Measurements from ENCODE around the gene RBX1.
"Not testable (repeated sequence)": the region's sequence is repeated elsewhere in the genome, so short reads cannot be mapped to it uniquely, and the experiment has no call there.

The RBX1 gene

DNA sequence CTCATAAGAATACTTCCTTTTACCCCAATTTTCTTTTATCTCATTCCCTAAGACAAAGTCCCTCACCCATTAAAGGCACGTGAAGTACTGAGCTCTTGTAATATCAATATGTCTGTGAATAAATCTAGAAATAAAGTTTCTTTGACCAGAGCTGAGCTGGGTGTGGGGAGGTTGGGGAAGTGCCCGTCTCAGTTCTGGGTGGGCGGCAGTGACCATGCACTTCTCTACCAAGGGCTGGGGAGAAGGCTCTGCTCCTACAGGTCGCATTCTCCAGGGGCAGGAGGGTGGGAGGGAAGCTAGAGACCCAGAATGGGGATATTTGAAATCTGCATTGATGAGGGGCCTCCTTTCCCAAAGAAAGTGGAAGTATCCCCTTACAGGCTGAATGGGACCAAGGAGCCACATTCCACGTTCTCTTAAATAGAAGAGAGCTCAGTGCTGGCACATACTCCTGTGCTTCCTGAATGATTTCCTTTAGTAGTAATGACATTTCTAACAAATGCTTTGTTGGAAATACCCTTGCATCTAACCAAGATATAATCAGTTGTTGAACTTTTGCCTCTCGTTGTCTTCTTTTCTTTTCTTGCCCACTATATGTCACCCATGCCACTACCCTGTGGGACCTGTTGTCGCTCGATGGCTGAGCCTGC lies 16.1 kb downstream of the RBX1 start:
- DNase-seq (ENCODE audit: low read depth in 4 of 4, low spot score in 1 of 4): no peak

DNA sequence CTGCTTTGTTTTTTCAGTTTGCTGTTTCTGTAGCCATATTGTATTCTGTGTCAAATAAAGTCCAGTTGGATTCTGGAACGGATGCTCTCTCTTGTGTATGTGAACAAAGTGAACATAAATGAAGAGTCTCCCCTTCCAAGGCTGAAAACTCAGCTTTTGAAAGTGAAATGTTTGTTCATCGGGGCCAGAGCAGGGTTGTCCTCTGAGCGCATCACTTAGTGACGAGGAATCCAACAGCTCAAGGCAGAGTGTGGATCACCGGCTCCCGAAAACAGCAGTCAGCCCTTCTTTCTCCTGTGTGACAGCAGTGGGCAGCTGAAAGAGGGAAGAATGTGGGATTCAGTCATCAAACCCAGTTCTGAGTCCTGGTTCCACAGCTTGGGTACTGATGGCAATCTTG lies 21.4 kb downstream of the RBX1 start:
- DNase-seq (ENCODE audit: low read depth in 4 of 4, low spot score in 1 of 4): no peak

DNA sequence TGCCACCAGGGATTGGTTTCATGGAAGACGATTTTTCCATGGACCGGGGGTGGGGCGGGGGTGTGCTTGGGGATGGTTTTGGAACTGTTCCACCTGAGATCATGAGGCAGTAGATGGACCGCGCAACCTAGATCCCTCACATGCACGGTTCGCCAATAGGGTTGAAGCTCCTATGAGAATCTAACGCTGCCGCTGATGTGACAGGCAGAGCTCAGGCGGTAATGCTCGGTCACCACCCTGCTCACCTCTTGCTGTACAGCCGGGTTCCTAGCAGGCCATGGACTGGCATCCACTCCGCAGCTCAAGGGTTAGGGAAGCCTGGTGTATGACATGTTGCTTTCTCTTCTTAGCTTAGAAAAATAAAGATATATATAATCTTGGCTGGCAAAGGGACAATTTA lies 22.0 kb downstream of the RBX1 start:
- peak in 1 of 4 experiments; percentile 2 for DNase-seq (ENCODE audit: low read depth in 4 of 4, low spot score in 1 of 4)

DNA sequence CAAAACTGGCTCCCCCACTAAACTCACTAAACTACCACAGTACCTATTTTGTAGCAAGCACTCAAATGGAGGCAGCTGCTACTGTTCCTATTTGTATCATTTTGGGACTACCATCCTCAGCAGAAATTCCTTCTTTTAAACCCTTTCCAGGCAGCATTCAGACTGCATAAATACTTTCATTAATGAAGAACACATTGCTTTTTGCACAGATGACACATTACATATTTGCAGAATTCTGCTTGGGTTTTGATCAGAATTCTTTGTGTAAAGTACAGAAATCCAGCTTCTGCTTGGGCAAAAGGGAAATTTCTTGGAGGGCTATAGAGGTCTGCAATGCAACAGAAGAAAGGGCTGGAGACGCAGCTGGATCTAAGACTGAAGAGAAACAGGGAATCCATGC lies 24.2 kb downstream of the RBX1 start:
- DNase-seq (ENCODE audit: low read depth in 4 of 4, low spot score in 1 of 4): no peak

DNA sequence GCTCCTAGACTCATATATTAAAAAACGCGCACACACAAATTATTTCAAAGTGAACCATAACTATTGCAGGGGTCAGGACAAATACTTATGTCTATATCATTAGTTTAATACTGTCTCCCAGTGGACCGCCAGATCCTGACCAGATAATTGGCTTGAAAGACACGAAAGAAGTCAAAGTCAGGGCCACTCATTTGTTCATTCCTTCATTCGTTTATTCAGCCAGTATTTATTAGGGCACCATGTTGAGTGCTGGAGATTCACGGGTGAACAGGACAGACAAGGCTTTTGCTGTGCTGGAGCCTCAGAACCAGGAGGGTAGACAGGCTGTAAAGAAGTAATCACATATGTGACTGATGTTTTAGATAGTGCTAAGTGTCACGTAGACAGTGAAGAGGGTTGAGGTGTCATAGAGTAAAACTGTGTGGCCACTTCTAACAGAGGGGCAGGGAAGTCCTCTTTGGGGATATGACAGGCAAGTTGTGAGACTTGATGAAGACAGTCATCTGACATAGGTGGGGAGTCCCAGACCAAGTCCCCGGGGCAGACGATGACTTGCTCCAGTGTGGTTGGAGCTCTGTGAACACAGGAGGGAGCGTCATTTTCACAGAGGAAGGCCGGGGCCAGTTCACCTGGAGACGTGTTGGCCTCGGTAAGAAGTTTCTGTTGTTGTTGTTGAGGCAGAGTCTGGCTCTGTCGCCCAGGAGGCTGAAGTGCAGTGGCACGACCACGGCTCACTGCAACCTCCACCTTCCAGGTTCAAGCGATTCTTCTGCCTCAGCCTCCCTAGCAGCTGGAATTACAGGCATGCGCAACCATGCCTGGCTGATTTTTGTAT lies 25.9 kb downstream of the RBX1 start:
- no peak for DNase-seq (ENCODE audit: low read depth in 4 of 4, low spot score in 1 of 4)

DNA sequence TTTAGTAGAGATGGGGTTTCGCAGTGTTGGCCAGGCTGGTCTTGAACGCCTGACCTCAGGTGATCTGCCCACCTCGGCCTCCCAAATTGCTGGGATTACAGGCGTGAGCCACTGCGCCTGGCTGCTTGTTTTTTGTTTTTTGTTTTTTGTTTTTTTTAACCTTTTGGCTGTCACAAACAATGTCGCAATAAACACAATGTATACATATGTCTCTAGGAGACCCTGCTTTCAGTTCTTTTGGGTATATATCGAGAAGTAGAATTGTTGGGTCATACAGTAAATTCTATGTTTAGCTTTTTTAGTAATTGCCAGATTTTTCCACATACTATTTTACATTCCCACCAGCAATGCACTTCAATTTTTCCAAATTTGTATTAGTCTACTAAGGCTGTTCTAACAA lies 28.0 kb downstream of the RBX1 start:
- DNase-seq (ENCODE audit: low read depth in 4 of 4, low spot score in 1 of 4): no peak

DNA sequence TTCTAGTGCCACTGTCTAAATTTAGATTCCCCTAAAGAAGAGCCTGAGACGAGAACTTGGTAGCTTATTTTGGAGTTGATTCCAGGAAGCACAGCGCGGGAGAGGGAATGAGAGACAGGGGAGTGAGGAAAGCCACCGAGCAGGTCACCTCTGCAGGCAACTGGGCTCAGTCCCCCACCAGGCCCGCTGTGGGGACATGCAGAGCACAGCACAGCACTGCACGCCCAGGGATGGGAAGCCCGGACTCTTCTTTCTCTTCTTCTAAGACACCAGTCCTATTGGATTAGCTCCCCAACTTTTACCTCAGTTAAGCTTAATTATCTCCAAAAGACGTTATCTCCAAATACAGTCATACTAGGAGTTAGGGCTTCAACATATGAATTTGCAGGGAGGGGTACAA lies 28.7 kb downstream of the RBX1 start:
- no peak for DNase-seq (ENCODE audit: low read depth in 4 of 4, low spot score in 1 of 4)

DNA sequence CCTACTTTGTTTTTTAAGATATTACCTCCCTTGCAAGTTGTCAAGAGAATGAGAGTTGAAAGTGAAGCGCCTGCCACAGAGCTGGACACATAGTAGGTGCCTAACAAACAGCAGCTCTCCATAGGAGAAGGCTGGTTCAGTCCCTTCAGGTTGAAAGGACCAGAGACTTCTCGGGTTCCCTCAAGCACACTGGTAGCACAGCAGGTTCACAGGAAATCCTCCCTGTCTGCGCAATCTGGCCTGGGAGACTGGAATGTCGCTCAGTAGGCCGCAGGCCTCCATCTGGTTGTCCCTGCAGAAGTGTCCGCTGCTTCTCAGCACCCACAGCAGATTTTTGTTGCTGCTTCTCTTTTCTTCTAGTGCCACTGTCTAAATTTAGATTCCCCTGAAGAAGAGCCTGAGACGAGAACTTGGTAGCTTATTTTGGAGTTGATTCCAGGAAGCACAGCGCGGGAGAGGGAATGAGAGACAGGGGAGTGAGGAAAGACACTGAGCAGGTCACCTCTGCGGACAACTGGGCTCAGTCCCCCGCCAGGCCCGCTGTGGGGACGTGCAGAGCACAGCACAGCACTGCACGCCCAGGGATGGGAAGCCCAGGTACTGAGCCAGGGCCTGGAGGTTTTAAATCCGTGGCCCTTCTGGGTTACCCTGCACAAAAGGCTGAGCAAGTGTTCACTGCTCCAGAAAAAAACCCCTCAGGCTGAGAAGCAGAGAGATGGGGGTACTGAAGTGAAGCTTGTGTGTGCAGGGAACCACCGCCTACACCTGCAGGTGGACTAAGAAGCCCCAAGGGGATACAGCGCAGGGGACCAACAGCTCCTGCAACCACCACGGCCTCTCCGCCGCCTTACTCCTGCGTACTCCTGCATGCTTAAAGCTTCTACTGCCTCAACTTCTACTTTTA lies 31.6 kb downstream of the RBX1 start:
- no peak for DNase-seq (ENCODE audit: low read depth in 4 of 4, low spot score in 1 of 4)

DNA sequence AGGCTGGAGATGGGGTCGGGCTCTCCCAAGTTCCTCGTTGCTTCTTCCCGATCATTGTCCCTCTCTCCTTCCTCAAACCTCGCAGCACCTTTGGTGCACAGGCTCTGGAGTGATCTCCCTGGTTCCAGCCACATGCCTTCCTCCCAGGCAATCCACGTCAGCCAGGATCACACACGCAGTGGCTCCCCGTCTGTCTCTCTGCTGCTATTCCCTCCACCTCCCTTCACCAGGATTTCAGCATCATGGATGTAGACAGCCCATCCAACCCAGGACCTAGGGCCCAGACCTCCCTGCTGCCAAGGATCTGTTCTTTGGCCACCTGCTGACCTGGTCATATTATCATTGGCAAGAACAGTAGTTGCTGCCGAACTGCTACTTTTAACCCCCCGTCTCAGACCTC lies 40.1 kb downstream of the RBX1 start:
- DNase-seq (ENCODE audit: low read depth in 4 of 4, low spot score in 1 of 4): no peak

DNA sequence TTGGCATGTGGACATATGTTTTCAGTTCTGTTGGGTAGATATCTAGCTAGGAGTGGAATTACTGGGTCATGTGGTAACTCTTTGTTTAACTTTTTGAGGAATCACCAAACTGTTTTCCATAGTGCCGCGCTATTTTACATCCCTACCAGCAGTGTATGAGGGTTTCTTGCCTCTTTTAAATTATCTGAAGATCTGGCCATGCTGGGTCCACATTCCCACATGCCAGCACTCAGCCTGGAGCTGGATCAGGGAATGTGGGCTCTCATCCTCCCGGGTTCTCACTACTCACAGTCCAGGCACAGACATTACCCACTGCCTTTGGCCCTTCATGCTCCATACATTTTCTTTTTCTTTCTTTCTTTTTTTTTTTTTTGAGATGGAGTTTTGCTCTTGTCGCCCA lies 44.6 kb downstream of the RBX1 start:
- no peak for DNase-seq (ENCODE audit: low read depth in 4 of 4, low spot score in 1 of 4)

DNA sequence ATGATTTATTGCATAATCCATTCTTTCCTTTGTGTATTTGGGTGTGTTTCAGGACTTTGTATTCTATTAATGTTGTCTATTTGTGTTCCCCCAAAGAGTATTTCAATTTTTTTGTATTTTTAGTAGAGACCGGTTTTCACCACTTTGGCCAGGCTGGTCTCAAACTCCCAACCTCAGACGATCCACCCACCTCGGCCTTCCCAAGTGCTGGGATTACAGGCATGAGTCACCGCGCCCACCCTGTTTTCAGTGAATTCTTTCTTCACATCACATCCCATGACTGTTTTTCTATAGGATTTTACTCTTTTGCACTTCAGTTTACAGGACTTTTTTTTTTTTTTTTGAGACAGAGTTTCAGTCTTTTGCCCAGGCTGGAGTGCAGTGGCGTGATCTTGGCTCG lies 46.3 kb downstream of the RBX1 start:
- DNase-seq (ENCODE audit: low read depth in 4 of 4, low spot score in 1 of 4): no peak

DNA sequence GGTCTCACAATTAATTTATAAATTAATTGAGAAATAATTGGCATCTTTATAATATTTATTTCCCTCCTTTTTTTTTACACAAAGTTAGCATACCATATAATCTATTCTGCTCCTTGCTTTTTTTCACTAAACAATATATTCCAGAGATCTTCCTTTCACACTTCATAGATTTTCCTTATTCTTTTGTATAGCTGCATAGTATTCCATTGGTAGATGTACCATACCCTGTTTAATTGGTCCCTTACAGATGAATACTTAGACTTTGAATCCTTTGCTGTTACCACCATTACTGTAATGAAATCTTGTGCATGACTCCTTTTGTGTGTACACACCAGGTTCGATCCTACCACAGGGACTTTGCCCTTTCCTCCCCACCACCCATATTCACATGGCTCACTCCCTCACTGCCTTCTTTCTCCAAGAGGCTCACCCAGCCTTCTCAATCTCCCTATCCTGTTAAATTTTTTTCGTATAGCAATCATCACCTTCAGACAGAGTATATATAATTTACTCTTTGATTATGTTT lies 48.9 kb downstream of the RBX1 start:
- DNase-seq (ENCODE audit: low read depth in 4 of 4, low spot score in 1 of 4): no peak

DNA sequence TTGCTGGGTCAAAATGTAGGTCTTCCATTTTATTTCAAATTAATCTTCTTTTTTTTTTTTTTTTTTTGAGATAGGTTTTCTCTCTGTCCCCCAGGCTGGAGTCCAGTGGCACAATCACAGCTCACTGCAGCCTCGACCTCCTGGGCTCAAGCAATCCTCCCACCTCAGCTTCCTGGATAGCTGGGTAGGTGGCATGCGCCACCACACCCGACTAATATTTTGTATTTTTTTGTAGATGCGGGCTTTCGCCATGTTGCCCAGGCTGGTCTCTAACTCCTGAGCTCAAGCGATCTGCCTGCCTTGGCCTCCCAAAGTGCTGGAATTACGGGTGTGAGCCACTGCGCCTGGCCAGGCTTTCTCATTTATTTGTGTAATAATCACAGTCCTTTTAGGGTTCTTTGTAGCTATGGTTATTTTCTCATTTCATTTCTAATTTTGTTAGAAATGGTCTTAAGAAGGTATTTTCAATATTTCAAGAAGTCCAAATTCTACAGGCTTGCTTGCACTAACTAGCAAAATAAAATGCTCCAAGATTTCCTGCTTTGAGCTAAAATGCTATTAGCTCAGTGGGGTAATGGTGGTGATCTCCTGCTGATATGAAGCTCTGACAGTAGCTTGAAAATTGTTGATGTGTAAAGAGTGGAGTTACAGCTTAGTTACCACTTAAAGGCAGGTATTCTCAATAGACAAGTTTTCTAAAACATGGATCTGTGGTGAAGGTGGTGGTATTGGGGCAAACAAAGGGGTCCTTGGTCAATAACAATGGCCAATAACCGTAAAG lies 50.0 kb downstream of the RBX1 start:
- no peak for DNase-seq (ENCODE audit: low read depth in 4 of 4, low spot score in 1 of 4)

DNA sequence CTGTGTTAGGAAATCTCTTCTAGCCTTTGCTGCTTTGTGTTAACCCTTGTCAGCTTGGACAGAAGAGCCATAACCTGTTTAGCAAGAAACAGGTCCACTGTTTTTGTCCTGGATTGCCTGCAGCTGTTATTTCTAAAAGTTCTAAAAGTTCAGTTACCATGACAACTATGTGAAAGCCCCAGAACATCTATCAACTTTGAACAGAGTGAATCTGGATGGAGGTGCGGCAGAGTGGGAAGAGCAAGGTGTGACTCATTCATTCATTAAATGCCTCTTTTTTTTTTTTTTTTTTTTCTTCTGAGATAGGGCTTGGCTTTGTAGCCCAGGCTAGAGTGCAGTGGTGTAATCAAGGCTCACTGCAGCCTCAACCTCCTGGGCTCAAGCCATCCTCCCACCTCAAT lies 50.5 kb downstream of the RBX1 start:
- no peak for DNase-seq (ENCODE audit: low read depth in 4 of 4, low spot score in 1 of 4)

DNA sequence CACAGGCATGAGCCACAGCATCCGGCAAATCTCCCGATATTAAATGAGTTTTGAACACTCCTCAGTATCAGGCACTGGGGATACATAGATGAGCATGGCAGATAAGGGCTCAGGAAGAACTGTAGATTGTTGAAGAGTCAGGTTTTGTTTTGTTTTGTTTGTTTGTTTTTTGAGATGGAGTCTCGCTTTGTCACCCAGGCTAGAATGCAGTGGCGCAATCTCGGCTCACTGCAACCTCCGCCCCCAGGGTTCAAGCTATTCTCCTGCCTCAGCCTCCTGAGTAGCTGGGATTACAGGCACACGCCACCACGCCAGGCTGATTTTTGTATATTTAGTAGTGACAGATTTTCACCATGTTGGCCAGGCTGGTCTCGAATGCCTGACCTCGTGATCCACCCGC lies 51.2 kb downstream of the RBX1 start:
- DNase-seq (ENCODE audit: low read depth in 4 of 4, low spot score in 1 of 4): not testable (repeated sequence)

DNA sequence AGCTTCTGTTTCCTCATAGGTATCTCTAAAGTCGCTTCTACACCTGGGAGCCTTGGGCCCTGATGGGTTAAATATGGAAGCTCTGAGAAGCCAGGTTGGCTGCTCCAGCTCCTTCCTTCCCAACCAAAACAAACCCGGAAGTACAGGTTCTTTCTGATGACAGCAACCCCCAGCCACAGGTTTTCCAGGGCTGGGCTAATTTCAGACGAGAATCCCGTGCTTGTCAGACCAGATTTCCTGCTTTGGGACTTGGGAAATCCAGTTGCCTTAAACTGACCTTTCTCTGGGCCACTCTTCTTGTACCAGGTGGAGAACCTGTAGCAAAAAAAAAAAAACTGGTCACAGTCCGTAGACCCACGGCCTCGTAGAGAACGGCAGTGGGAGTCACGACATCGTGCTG lies 51.9 kb downstream of the RBX1 start:
- no peak for DNase-seq (ENCODE audit: low read depth in 4 of 4, low spot score in 1 of 4)

DNA sequence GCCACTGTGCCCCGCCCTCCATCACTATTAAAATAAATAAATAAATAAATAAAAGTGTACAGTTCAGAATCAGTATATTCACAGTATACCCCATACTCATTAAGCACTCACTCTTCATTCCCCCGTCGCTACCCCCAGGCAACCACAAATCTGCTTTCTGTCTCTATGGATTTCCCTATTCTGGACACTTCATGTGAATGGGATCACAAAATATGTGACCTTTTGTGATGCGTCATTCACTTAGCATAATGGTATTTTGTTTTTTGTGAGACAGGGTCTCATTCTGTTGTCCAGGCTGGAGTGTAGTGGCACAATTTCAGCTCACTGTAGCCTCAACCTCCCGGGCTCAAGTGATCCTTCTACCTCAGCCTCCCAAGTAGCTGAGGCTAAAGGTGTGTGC lies 52.8 kb downstream of the RBX1 start:
- DNase-seq (ENCODE audit: low read depth in 4 of 4, low spot score in 1 of 4): no peak

DNA sequence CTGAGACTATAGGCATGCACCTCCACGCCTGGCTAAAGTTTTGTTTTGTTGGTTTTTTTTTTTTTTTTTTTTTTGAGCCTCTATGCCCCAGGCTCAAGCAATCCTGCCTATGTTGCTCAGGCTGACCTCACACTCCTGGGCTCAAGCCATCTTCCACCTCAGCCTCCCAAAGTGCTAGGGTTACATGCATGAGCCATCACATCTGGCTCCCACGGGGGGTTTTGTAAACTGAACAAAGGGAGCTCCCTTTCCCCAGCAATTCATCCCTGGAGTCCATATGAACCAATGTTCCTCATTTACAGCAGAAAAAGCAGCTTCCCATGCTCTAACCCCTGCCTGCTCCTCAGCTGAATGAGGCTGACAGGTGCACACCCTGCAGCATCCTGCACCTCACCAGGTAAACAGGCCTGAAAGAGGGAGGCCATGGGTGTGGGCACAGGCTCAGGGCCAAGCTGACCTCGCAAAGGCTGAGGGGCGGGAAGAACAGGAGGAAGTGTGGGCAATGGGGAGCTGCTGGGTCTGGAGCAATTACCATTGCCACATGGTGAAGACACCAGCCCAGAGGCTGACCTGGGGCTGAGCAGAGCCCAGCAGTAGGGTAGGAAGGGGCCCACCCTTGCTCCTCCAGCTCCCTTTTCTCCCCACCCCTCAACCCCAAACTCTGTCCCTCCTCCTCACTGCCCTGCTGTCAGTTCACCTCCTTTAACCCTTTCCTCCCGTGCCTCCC lies 58.2 kb downstream of the RBX1 start:
- DNase-seq (ENCODE audit: low read depth in 4 of 4, low spot score in 1 of 4): no peak

DNA sequence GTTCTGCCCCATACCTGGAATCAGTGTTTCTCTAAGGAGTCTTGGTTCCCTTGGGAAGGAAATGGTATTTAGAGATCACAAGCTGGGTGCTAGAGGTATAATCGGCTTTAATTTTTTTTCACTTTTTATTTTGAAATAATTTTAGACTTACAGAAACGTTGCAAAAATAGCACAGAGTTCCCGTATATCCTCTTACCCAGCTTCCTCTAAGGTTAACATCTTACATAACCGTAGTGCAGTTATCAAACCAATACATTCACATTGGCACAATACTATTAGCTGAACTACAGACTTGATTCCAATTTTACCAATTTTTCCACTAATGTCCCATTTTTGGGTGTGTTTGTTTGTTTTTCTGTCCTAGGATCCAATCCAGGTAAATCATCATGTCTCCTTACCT lies 63.8 kb downstream of the RBX1 start:
- no peak for DNase-seq (ENCODE audit: low read depth in 4 of 4, low spot score in 1 of 4)

DNA sequence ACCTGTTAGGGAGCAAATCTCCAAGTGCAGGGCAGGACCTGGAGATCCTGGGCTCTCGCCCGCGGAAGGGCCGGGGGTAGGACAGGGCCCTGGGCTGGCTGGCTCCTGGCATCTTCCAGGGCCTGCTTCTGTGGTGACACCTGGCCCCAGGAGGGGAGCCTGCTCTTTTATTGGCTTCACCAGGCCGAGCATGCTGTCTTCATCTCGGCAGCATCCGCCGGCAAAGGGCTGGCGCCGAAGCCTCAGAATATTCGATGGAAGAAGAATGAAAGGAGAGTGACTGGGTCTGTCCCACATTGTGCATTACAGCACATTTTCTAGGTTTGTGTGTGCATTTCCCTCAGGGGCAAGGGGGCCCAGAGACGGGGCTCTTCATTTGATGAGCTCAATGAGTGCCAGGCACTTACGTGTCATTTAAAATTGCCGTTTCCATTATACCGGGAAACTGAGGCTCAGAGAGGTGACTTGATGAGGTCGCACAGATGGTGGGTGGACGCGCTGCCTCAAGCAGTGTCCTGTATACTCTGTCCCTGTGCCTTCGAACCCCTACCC lies 70.0 kb downstream of the RBX1 start:
- DNase-seq (ENCODE audit: low read depth in 4 of 4, low spot score in 1 of 4): no peak

All from stimulated activated CD4-positive, alpha-beta T cell treated with anti-CD3 and anti-CD28 coated beads, Interleukin-1b, Interleukin-23, amount 100 ng/mL, for 24 hours (primary cell).